Endothelial cell of umbilical vein (primary cell): ENCODE results near the gene FRMD4A. TPM values are rescaled to one million over a fixed set of nuclear protein-coding genes. Genes with fewer than 3 reads are reported as not detected.

ENCODE experiments used
- BruUV-seq: library from RNA; stranded (reverse); fragments of 400-500 nt; replicated peaks from 2 replicates; lab custom pipeline; 2021; lab: Mats Ljungman, UMichigan
- CTCF ChIA-PET: fragments of 300-600, 350-600 bp; sonication (Branson Sonifier 250); formaldehyde crosslinking; loops from one replicate; lab custom pipeline; 2021; ENCODE audit warnings: antibody characterized with exemption, inconsistent platforms; lab: Charles Lee
- POLR2A ChIA-PET: fragments of 300-600, 350-600 bp; sonication (Branson Sonifier 250); formaldehyde crosslinking; loops from one replicate; lab custom pipeline; 2021; ENCODE audit warnings: antibody characterized with exemption, inconsistent platforms; lab: Charles Lee
- DNase-seq: peaks from one replicate; pipeline ENCODE4 v3.0.0-alpha.2; 2011; ENCODE audit warnings: low read depth, low spot score
- FAIRE-seq: peaks from 2 replicates; lab custom pipeline; 2011; peaks lifted over from hg19 to GRCh38; lab: Jason Lieb, UNC
- H2AFZ ChIP-seq: 2 replicates; pipeline ENCODE4 v1.6.0; 2012; ENCODE audit warnings: low read depth, low read length, control low read depth, inconsistent platforms
- H3K27ac ChIP-seq: 2 replicates; pipeline ENCODE4 v1.5.1; 2011; ENCODE audit warnings: low read depth, mild to moderate bottlenecking, control low read depth, low read length, moderate library complexity; ENCODE audit not compliant: insufficient read depth
- H3K27me3 ChIP-seq, 2 experiments: 2 replicates each; pipeline versions ENCODE4 v1.6.0 to v1.6.1; 2011; ENCODE audit warnings: low read length in 2 of 2, mixed read lengths in 1 of 2; ENCODE audit not compliant: control insufficient read depth in 2 of 2, insufficient read depth in 2 of 2
- H3K36me3 ChIP-seq, 2 experiments: 2 replicates in 1 of 2; 3 replicates in 1 of 2; pipeline ENCODE4 v1.5.1; 2011; ENCODE audit warnings: low read length in 2 of 2, mild to moderate bottlenecking in 1 of 2, moderate library complexity in 1 of 2; ENCODE audit not compliant: control insufficient read depth in 2 of 2, insufficient read depth in 2 of 2; ENCODE audit errors: extremely low read depth in 1 of 2
- H3K4me1 ChIP-seq: 3 replicates; pipeline ENCODE4 v1.5.1; 2011; ENCODE audit warnings: mild to moderate bottlenecking, low read length; ENCODE audit not compliant: control insufficient read depth, insufficient read depth; ENCODE audit errors: extremely low read depth
- H3K4me2 ChIP-seq: 2 replicates; pipeline ENCODE4 v1.6.1; 2011; ENCODE audit warnings: low read length, control low read depth, mixed read lengths; ENCODE audit not compliant: insufficient read depth
- H3K4me3 ChIP-seq, 3 experiments: fragments of 200-600 bp in 1 of 3; sonication (generic), shearing (Covaris generic) in 1 of 3; replicated peaks in 1 of 3; 2 replicates each; pipeline ENCODE4 v1.5.1; 2011 to 2016; ENCODE audit warnings: control low read depth in 3 of 3, low read length in 3 of 3, mild to moderate bottlenecking in 2 of 3, inconsistent platforms in 1 of 3, low read depth in 1 of 3, moderate library complexity in 1 of 3; ENCODE audit not compliant: insufficient read depth in 1 of 3
- H3K79me2 ChIP-seq: 2 replicates; pipeline ENCODE4 v1.6.0; 2012; ENCODE audit warnings: low read length, inconsistent platforms; ENCODE audit not compliant: control insufficient read depth, insufficient read depth
- H3K9ac ChIP-seq: replicated peaks from 2 replicates; pipeline ENCODE3; 2011; ENCODE audit warnings: low read length, control low read depth; ENCODE audit not compliant: insufficient read depth; ENCODE audit errors: extremely low read depth
- H3K9me1 ChIP-seq: replicated peaks from 3 replicates; pipeline ENCODE4 v1.6.0; 2011; ENCODE audit warnings: mild to moderate bottlenecking, low read length; ENCODE audit not compliant: control insufficient read depth, insufficient read depth; ENCODE audit errors: extremely low read depth
- H3K9me3 ChIP-seq: replicated peaks from 2 replicates; pipeline ENCODE4 v1.5.1; 2012; ENCODE audit warnings: low read length, inconsistent platforms; ENCODE audit not compliant: control insufficient read depth, insufficient read depth
- H4K20me1 ChIP-seq: replicated peaks from 2 replicates; pipeline ENCODE3; 2011; ENCODE audit warnings: mild to moderate bottlenecking, low read length; ENCODE audit not compliant: control insufficient read depth, insufficient read depth; ENCODE audit errors: extremely low read depth
- EZH2 ChIP-seq: IDR thresholded peaks from 2 replicates; pipeline ENCODE4 v1.6.1; 2012; ENCODE audit warnings: borderline replicate concordance, low read depth, mild to moderate bottlenecking, moderate library complexity, low read length, inconsistent platforms; ENCODE audit not compliant: severe bottlenecking
- FOS ChIP-seq: IDR thresholded peaks from 2 replicates; pipeline ENCODE4 v1.6.1; 2011; ENCODE audit warnings: mild to moderate bottlenecking, low read length, moderate library complexity, borderline replicate concordance; ENCODE audit not compliant: insufficient read depth
- GATA2 ChIP-seq: IDR thresholded peaks from 2 replicates; pipeline ENCODE4 v1.7.0; 2011; ENCODE audit warnings: low read depth, mild to moderate bottlenecking, moderate library complexity, mixed read lengths, low read length; ENCODE audit not compliant: insufficient read length, insufficient read depth
- JUN ChIP-seq: IDR thresholded peaks from 2 replicates; pipeline ENCODE4 v1.6.1; 2011; ENCODE audit warnings: borderline replicate concordance, low read depth; ENCODE audit not compliant: insufficient read length, insufficient read depth
- MYC ChIP-seq: IDR thresholded peaks from one replicate; pipeline ENCODE4 v1.6.1; 2011; ENCODE audit warnings: mild to moderate bottlenecking, low read depth, low read length
- POLR2A ChIP-seq: IDR thresholded peaks from 2 replicates; pipeline ENCODE4 v1.6.1; 2012; ENCODE audit warnings: low read depth, mild to moderate bottlenecking, control low read depth, low read length
- POLR2AphosphoS5 ChIP-seq: IDR thresholded peaks from 2 replicates; pipeline ENCODE4 v1.6.1; 2012; ENCODE audit warnings: low read depth, mild to moderate bottlenecking, control low read depth, low read length, moderate library complexity; ENCODE audit not compliant: insufficient read depth
- dilution Hi-C: fragments of 300-500 bp; cut with MboI; formaldehyde crosslinking; loops from one replicate; pipeline ENCODE4 v1.15.0; 2019; ENCODE audit warnings: low sequenced_read_pairs; ENCODE audit not compliant: extremely low pct_ligation_motif_present
- intact Hi-C: fragments of 100-400 bp; cut with micrococcal nuclease; formaldehyde crosslinking; loops from one replicate; pipeline ENCODE4 v1.10.0; 2022
- polyA plus RNA-seq, 4 experiments: library from polyadenylated mRNA; depleted of rRNA in 3 of 4; stranded (reverse) in 3 of 4; unstranded in 1 of 4; fragments of >200 nt; gene quantifications; 2 replicates each; pipeline versions ENCODE4 v1.2.1 to v1.2.3, GENCODE V29; 2011 to 2012; ENCODE audit warnings: missing spikeins in 1 of 4
- small RNA-seq: library from RNA; depleted of rRNA; stranded (forward); fragments of <200 nt; gene quantifications from one replicate; pipeline ENCODE3, GENCODE V24; 2012; ENCODE audit warnings: low replicate concordance, low read depth; ENCODE audit not compliant: insufficient read depth, insufficient read length
- total RNA-seq: library from RNA; stranded (reverse); gene quantifications from 2 replicates; pipeline ENCODE4 v1.2.3, GENCODE V29; 2021
- TF ChIP-seq, protein P1 (sequence below): IDR thresholded peaks from 2 replicates; pipeline ENCODE4 v1.6.1; 2011; ENCODE audit not compliant: insufficient read depth, insufficient read length
- TF ChIP-seq, protein P2 (sequence below), 2 donors: IDR thresholded peaks; 1 replicate in 1 of 2; 2 replicates in 1 of 2; pipeline ENCODE4 v1.5.1; 2011; ENCODE audit warnings: low read length in 2 of 2, mild to moderate bottlenecking in 2 of 2, moderate library complexity in 2 of 2, control low read depth in 1 of 2, inconsistent platforms in 1 of 2, low read depth in 1 of 2; ENCODE audit not compliant: insufficient read depth in 1 of 2; ENCODE audit errors: extremely low read depth in 1 of 2

The FRMD4A gene
- total and polyA plus RNA-seq, 2 donors (not counting 3 experiments of a cell fraction or from before 2014, with no cell fraction given): 123 to 148 TPM

DNA sequence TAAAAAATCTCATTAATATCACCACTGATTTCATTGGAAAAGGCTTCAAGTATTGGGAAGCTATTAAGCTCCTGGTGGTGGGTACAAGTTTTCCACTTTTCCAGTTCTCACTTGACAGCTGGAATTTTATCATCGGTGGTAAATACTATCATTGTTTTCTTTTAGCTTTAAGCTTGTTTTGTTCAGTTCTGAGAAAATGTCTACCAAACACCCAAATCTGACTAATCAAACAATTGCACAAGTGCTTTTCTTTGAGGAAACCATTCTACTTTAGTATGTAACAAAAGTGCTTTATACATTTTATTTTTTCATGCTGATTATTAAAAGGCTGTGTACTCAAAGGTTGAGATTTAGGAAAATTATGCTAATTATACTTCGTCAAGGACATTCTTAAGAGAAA is 736.1 kb downstream of the FRMD4A start:
- H4K20me1 ChIP-seq: no peaks in the 10 kb centered on the region
- no peaks in the 10 kb centered on the region for H3K9me3 ChIP-seq
- DNase-seq: no peak
- no TSS peak for BruUV-seq
- no peak overlapping the region for H3K27ac ChIP-seq
- ChIA-PET CTCF (no interaction called here), POLR2A (interaction anchor here (0.6 kb wide), 1 partner anchor 62 kb away, joined by 3 read pairs; no protein-coding TSS in a partner anchor)
- H3K4me3 ChIP-seq: no peak overlapping the region
- peaks cover 8% of the 10 kb centered on the region for H3K79me2 ChIP-seq
- no peak for TF ChIP-seq JUN
- TF ChIP-seq POLR2AphosphoS5: no peak
- TF ChIP-seq, protein P1, sequence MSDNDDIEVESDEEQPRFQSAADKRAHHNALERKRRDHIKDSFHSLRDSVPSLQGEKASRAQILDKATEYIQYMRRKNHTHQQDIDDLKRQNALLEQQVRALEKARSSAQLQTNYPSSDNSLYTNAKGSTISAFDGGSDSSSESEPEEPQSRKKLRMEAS: no peak
- no peak for TF ChIP-seq POLR2A
- no peak for TF ChIP-seq MYC
- TF ChIP-seq, protein P2, sequence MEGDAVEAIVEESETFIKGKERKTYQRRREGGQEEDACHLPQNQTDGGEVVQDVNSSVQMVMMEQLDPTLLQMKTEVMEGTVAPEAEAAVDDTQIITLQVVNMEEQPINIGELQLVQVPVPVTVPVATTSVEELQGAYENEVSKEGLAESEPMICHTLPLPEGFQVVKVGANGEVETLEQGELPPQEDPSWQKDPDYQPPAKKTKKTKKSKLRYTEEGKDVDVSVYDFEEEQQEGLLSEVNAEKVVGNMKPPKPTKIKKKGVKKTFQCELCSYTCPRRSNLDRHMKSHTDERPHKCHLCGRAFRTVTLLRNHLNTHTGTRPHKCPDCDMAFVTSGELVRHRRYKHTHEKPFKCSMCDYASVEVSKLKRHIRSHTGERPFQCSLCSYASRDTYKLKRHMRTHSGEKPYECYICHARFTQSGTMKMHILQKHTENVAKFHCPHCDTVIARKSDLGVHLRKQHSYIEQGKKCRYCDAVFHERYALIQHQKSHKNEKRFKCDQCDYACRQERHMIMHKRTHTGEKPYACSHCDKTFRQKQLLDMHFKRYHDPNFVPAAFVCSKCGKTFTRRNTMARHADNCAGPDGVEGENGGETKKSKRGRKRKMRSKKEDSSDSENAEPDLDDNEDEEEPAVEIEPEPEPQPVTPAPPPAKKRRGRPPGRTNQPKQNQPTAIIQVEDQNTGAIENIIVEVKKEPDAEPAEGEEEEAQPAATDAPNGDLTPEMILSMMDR (IDR thresholded peaks at IDR 0.05; ENCODE audit: extremely low read depth in 1 of 2, insufficient read depth in 1 of 2, low read depth in 1 of 2, low read length in 2 of 2): no peak
- no peak for TF ChIP-seq EZH2
- TF ChIP-seq GATA2: no peak
- no peak for TF ChIP-seq FOS
- intact Hi-C loops (no loop called here), dilution Hi-C loops (no loop called here)
- no peaks in the 10 kb centered on the region for H3K36me3 ChIP-seq
- no peaks in the 10 kb centered on the region for H3K27me3 ChIP-seq
- no peak overlapping the region for H3K9ac ChIP-seq
- H2AFZ ChIP-seq: no peak overlapping the region
- H3K4me1 ChIP-seq: no peaks in the 10 kb centered on the region
- no peak overlapping the region for H3K4me2 ChIP-seq
- no peak for FAIRE-seq
- H3K9me1 ChIP-seq: no peaks in the 10 kb centered on the region

Small RNA genes within 50 kb of the gene (small RNA-seq; reads per million reads assigned to genes)
- gene RNA5SP301: not detected
